22Rv1 (cell line): ENCODE measurements around the gene TNFRSF25.

ENCODE experiments used
- CTCF ChIP-seq: fragments of 450-650 bp; IDR thresholded peaks from 2 replicates; pipeline ENCODE4 v1.5.1; 2017; ENCODE audit warnings: mild to moderate bottlenecking
- ZFX ChIP-seq: fragments of 450-650 bp; IDR thresholded peaks from 2 replicates; pipeline ENCODE4 v1.6.1; 2017; ENCODE audit warnings: antibody characterized with exemption, borderline replicate concordance

GRCh38 chr1:6414881-6415626 is 50.9 kb downstream of the TNFRSF25 start:
- TF ChIP-seq CTCF (no peak), ZFX (no peak)
